Stimulated activated naive CD8-positive, alpha-beta T cell treated with anti-CD3 and anti-CD28 coated beads, Interleukin-15, Interleukin-2, amounts not matched to agents 100 ng/mL and 50 ng/mL, for 24 hours (primary cell): ENCODE data around the gene CAMTA1.
A peak's percentile ranks its signal among the peaks of the same experiment; 100 is the strongest.
"Not testable (repeated sequence)": the region's sequence is repeated elsewhere in the genome, so short reads cannot be mapped to it uniquely, and the experiment has no call there.

ENCODE experiments used
- H3K27ac Mint-ChIP-seq: one replicate; pipeline ENCODE4 v1.8.0; 2021; ENCODE audit warnings: mild to moderate bottlenecking, mixed read lengths
- H3K27me3 Mint-ChIP-seq: one replicate; pipeline ENCODE4 v1.8.0; 2021; ENCODE audit warnings: mixed read lengths
- H3K36me3 Mint-ChIP-seq: one replicate; pipeline ENCODE4 v1.8.0; 2021; ENCODE audit warnings: low read depth, mixed read lengths
- H3K4me1 Mint-ChIP-seq: one replicate; pipeline ENCODE4 v1.8.0; 2021; ENCODE audit warnings: low read depth, mixed read lengths
- H3K4me3 Mint-ChIP-seq: one replicate; pipeline ENCODE4 v1.8.0; 2021; ENCODE audit warnings: mild to moderate bottlenecking, mixed read lengths
- H3K9me3 Mint-ChIP-seq: one replicate; pipeline ENCODE4 v1.8.0; 2021; ENCODE audit warnings: mixed read lengths

The CAMTA1 gene, protein sequence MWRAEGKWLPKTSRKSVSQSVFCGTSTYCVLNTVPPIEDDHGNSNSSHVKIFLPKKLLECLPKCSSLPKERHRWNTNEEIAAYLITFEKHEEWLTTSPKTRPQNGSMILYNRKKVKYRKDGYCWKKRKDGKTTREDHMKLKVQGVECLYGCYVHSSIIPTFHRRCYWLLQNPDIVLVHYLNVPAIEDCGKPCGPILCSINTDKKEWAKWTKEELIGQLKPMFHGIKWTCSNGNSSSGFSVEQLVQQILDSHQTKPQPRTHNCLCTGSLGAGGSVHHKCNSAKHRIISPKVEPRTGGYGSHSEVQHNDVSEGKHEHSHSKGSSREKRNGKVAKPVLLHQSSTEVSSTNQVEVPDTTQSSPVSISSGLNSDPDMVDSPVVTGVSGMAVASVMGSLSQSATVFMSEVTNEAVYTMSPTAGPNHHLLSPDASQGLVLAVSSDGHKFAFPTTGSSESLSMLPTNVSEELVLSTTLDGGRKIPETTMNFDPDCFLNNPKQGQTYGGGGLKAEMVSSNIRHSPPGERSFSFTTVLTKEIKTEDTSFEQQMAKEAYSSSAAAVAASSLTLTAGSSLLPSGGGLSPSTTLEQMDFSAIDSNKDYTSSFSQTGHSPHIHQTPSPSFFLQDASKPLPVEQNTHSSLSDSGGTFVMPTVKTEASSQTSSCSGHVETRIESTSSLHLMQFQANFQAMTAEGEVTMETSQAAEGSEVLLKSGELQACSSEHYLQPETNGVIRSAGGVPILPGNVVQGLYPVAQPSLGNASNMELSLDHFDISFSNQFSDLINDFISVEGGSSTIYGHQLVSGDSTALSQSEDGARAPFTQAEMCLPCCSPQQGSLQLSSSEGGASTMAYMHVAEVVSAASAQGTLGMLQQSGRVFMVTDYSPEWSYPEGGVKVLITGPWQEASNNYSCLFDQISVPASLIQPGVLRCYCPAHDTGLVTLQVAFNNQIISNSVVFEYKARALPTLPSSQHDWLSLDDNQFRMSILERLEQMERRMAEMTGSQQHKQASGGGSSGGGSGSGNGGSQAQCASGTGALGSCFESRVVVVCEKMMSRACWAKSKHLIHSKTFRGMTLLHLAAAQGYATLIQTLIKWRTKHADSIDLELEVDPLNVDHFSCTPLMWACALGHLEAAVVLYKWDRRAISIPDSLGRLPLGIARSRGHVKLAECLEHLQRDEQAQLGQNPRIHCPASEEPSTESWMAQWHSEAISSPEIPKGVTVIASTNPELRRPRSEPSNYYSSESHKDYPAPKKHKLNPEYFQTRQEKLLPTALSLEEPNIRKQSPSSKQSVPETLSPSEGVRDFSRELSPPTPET (N-terminal part only)

DNA sequence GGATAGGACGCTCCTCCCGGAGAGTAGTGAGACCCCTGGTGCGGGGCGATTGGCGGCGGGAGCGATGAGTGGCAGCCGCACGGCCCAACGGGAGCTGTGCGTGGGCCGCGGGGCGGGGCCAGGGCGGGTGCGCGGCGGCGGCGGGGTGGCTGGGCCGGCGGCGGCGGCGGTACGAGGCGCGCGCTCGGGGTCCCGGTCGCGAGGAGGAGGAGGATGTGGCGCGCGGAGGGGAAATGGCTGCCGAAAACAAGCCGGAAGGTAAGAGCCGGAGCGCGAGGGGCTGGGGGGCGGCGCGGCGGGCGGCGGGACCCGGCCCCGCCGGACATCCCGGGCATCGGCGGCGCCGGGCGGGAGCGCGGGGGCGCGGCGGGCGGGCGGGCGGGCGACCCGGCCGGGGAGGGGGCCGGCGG is at the start of gene CAMTA1:
Gene CAMTA1 (plus strand): TSS at position 137 of the 410 bp plus-strand sequence. CDS start 77 bp downstream, at position 214.
- Mint-ChIP-seq H3K27ac (peak within 1 kb of the TSS; percentile 95), H3K9me3 (no peaks in the 10 kb centered on the region), H3K4me1 (peaks cover 50% of the 10 kb centered on the region), H3K36me3 (peaks cover 17% of the 10 kb centered on the region), H3K27me3 (no peaks in the 10 kb centered on the region), H3K4me3 (peak within 1 kb of the TSS; percentile 94)

DNA sequence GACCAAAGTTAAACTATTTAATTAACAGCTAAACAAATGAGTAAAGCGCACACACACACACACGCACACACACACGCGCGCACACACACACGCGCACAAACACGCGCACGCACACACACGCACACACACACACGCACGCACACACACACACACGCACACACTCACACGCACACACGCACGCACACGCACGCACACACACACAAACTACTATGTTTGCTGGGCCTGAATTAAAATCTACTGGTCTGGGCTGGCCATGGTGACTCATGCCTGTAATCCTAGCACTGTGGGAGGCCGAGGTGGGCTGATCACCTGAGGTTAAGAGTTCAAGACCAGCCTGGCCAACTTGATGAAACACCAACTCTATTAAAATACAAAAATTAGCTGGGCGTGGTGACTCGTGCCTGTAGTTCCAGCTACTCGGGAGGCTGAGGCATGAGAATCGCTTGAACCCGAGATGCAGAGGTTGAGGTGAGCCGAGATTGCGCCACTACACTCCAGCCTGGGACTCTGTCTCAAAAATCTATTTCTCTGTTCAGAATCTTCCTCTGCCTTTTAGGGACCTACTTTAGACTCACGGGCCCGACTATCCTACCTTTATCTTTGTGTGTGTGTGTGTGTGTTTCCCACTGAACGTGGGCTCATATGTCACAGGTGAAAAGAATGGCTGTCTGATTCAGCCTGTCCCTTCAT is 46.1 kb upstream of the CAMTA1 start:
- Mint-ChIP-seq H3K27ac (no peak overlapping the region), H3K4me1 (peaks cover 21% of the 10 kb centered on the region), H3K27me3 (peaks cover 9% of the 10 kb centered on the region), H3K9me3 (no peaks in the 10 kb centered on the region), H3K4me3 (no peak overlapping the region), H3K36me3 (no peaks in the 10 kb centered on the region)

DNA sequence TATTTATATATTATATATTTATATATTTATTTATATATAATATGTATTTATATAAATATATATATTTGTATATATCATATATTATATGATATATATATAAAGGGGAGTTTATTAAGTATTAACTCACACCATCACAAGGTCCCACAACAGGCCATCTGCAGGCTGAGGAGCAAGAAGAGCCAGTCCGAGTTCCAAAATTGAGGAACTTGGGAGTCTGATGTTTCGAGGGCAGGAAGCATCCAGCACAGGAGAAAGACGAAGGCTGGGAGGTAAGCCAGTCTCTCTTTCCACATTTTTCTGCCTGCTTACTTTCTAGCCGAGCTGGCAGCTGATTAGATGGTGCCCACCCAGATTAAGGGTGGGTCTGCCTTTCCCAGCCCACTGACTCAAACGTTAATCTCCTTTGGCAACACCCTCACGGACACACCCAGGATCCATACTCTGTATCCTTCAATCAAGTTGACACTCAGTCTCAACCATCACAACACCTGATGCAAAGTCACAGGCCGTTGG is 42.5 kb upstream of the CAMTA1 start:
- Mint-ChIP-seq H3K27me3 (peaks cover 12% of the 10 kb centered on the region), H3K4me1 (peaks cover 17% of the 10 kb centered on the region)
- H3K27ac Mint-ChIP-seq, H3K9me3 Mint-ChIP-seq, H3K36me3 Mint-ChIP-seq, H3K4me3 Mint-ChIP-seq: not testable (repeated sequence)

DNA sequence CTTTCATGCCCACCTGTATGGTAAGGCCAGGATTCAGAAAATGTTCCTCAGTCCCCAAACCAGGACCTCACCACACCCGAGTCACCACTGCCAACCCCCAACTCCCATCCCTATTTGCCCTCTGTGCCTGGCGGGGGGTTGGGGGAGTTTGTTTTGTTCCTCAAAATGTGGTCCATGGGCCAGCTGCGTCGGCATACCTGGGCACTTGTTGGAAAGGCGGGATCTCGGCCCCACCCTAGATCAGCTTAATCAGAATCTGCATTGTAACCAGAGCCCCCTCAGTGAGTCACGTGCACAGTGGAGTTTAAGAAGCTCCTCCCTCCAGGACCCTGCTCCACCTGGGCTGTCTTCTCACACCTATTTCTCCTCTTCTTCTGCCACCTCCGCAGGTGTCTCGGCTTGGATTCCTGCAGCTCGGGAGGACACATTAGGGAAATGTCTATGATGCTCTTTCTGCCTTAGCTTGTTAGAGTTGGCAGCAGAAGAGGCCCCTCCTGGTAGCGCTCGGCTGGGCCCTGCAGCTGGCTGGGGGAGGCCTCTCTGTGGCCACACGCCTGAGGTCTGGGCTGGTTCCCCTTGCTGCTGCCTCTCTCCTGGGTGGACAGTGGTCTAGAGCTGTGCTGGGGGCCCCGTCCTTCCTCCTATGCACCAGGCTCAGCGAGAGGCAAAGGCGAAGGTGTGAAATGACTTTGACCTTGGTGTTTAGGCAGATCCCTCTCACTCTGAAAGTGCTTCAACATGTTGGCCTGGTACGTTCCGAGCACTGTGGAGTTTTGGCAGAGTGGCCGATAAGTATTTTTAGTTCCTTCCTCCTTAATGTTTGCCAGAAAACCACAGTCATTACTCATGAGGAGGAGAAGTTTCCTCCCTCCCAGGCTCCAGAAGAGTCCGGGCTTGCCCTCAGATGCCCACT is 41.8 kb upstream of the CAMTA1 start:
- Mint-ChIP-seq H3K27me3 (peaks cover 19% of the 10 kb centered on the region), H3K4me3 (no peak overlapping the region), H3K4me1 (peaks cover 17% of the 10 kb centered on the region), H3K9me3 (no peaks in the 10 kb centered on the region), H3K36me3 (no peaks in the 10 kb centered on the region), H3K27ac (no peak overlapping the region)

DNA sequence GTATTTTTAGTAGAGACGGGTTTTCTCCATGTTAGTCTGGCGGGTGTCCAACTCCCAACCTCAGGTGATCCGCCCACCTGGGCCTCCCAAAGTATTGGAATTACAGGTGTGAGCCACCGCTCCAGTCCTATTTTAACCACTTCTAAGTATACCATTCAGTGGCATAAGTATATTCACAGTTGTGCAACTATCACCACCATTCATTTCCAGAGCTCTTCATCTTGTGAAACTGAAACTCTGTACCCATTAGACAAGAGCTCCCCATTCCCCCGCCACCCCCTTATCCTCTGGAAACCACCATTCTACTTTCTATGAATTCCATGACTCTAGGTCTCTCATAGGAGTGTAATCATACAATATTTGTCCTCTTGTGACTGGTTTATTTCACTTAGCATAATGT is 40.2 kb upstream of the CAMTA1 start:
- Mint-ChIP-seq H3K27ac (no peak overlapping the region), H3K4me1 (peaks cover 17% of the 10 kb centered on the region), H3K4me3 (no peak overlapping the region), H3K36me3 (no peaks in the 10 kb centered on the region), H3K9me3 (no peaks in the 10 kb centered on the region), H3K27me3 (peaks cover 28% of the 10 kb centered on the region)

DNA sequence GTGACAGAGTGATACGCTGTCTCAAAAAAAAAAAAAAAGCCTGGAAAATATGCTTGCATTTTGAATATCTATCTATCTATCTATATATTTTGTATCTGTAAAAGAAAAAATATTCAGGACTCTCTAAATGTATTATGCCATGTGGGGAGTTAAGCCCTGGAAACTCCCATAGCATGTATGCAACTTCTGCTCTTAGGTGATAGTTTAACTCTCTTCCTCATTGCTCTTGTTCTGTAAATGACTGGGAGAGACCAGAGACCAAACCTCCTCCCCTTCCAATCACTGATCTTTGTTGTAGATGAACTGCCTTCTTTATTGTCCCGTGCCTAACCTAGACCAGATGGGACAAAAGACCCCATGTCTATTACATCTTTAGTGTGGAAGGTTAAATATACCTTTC is 37.6 kb upstream of the CAMTA1 start:
- Mint-ChIP-seq H3K9me3 (no peaks in the 10 kb centered on the region), H3K36me3 (no peaks in the 10 kb centered on the region), H3K4me1 (peaks cover 17% of the 10 kb centered on the region), H3K4me3 (no peak overlapping the region), H3K27ac (no peak overlapping the region), H3K27me3 (peaks cover 41% of the 10 kb centered on the region)

DNA sequence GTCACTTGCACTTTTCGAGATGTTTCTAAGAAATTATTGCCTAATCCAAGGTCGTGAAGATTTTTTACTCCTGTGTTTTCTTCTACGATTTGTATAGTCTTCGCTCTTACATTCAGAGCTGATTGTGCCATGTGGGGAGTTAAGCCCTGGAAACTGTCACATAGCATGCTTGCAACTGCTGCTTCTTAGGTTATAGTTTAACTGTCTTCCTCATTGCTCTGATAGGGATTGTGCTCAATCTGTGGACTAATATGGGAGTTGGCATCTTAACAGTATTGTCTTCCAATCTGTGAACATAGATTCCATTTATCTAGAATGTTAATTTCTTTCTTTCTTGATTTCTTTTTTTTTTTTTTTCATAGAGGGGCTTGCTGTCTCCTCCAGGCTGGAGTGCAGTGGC is 34.8 kb upstream of the CAMTA1 start:
- peaks cover 54% of the 10 kb centered on the region for H3K27me3 Mint-ChIP-seq
- no peak overlapping the region for H3K27ac Mint-ChIP-seq
- no peaks in the 10 kb centered on the region for H3K4me1 Mint-ChIP-seq
- H3K4me3 Mint-ChIP-seq: no peak overlapping the region
- no peaks in the 10 kb centered on the region for H3K36me3 Mint-ChIP-seq
- no peaks in the 10 kb centered on the region for H3K9me3 Mint-ChIP-seq

DNA sequence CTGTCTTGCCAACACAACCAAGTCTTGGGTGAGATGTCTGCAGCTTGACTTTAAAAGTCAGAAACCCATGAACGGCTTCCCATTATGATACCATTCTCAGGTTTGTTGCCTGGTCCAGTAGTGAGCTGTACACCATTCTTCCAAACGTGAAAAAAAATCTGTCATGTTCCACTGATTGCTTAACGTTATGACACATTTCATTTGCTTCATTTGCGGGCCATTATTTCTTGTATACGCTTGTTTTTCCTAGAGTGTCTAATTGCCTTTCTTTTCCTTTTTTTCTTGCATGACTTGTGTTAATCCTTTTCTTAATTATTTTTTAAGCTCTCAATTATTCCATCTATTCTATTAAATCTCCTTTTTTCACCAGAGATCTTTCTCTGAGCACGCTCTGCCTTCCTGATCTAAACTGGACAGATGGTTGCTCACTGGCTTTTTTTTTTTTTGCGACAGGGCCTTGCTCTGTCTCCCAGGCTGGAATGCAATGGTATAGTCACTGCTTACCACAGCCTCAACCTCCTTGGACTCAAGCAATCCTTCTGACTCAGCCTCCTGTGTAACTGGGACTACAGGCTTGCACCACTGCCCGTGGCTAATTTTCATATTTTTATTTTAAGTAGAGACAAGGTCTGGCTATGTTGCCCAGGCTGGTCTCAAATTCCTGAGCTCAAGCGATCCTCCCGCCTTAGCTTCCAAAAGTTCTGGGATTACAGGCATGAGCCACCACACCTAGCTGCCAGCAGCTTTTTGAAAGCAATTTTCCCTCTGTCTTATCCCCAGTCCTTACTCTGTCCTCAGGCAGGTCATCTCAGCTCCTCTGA is 31.7 kb upstream of the CAMTA1 start:
- H3K4me1 Mint-ChIP-seq: no peaks in the 10 kb centered on the region
- H3K27me3 Mint-ChIP-seq: peaks cover 42% of the 10 kb centered on the region
- no peaks in the 10 kb centered on the region for H3K9me3 Mint-ChIP-seq
- H3K4me3 Mint-ChIP-seq: no peak overlapping the region
- no peak overlapping the region for H3K27ac Mint-ChIP-seq
- H3K36me3 Mint-ChIP-seq: no peaks in the 10 kb centered on the region

DNA sequence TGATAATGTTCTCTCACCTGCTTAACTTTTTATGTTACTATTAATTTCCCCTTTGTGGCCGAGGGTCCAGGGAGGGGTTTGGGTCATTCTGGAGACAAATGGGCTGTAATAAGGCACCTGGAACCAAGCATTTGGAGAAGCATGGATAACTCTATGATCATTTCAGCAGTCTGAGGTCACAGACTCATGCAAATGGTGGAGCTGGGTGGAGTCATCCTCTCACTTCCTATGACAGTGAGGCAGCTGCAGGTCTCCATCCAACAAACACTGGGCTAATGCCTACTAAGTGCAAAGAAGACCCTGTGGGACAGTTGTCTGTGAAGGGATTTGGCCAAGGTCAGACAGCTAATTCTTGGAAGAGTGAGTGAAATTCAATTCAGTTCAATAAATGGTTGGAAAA is 28.8 kb upstream of the CAMTA1 start:
- Mint-ChIP-seq H3K27ac (no peak overlapping the region), H3K9me3 (no peaks in the 10 kb centered on the region), H3K36me3 (no peaks in the 10 kb centered on the region), H3K4me1 (no peaks in the 10 kb centered on the region), H3K27me3 (peaks cover 26% of the 10 kb centered on the region), H3K4me3 (no peak overlapping the region)

DNA sequence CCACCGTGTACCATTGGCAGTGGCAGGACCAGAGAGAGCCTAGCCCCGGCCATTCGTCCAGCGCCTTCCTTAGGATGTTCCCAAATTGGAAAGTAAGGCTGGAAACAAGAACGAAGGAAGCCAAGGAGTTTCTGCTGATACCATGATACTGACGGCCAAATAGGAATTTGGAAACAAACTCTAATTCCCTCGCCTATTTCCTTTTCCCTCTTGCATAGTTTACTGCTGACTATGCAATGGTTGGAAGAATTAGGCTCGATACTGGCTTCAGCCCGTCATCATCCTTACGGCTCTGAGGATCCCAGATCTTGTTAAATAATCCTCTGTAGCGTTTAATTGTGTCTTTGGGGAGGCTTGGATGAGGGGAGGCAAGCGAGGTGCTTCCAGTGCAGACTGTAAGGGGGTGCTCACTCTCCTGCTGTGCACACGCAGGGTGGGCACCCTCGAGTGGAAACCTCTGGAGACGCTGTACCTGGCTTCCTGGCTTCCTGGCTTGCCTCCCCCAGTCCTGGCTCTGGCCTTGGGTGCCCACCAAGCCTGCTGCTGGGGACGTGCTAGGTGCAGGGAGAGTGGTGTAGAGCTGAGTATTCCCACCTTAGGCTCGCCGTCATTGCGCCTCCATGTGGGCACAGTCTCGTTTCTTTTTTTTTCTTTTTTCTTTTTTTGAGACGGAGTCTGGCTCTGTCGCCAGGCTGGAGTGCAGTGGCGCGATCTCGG is 27.4 kb upstream of the CAMTA1 start:
- H3K27ac Mint-ChIP-seq: no peak overlapping the region

DNA sequence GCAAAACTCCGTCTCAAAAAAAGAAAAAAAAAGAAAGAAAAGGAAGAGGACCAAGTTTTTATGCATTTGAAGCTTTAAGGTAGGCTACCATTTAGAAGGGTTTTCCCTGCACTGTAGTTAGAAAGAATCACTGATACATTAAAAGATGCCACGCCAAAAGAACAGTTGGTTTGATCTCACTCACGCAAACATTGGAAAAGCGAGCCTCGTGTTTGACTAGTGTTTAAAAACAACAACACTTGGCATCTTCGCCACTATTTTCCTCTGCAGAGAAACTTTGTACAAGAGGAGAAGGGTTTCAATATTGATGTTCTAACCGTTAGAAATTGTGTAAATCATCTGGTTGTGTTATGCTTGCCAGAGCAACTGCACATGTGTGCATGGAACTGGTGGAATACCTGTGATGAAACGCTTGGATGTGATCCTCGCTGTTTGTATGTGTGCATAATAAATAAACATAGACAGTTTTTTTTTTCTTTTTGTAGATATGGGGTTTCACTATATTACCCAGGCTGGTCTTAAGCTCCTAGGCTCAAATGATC is 24.0 kb upstream of the CAMTA1 start:
- Mint-ChIP-seq H3K36me3 (no peaks in the 10 kb centered on the region), H3K4me1 (no peaks in the 10 kb centered on the region), H3K27me3 (peaks cover 12% of the 10 kb centered on the region), H3K27ac (no peak overlapping the region), H3K9me3 (no peaks in the 10 kb centered on the region), H3K4me3 (no peak overlapping the region)

More for the DNA sequence above, 27.4 kb upstream of the CAMTA1 start:
- H3K9me3 Mint-ChIP-seq: no peaks in the 10 kb centered on the region
- no peak overlapping the region for H3K4me3 Mint-ChIP-seq
- peaks cover 19% of the 10 kb centered on the region for H3K27me3 Mint-ChIP-seq
- no peaks in the 10 kb centered on the region for H3K36me3 Mint-ChIP-seq
- H3K4me1 Mint-ChIP-seq: no peaks in the 10 kb centered on the region

DNA sequence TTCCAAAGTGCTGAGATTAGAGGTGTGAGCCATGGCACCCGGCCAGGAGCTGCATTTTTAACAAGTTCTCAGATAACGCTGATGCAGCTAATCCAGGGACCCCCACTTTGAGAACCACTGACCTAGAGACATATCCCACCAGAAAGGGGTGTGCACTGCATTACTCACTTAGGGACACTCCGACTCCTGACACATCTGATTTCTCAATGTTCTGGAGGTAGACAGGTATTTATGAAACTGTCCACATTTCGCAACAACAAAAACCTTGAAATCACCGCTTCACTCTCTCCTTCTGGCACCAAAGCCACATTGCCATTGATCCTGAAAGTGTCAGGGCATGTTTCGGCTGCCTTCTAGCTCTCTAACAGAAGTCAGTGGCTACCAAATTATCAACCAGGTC is 23.2 kb upstream of the CAMTA1 start:
- H3K36me3 Mint-ChIP-seq: no peaks in the 10 kb centered on the region
- H3K4me3 Mint-ChIP-seq: no peak overlapping the region
- no peaks in the 10 kb centered on the region for H3K9me3 Mint-ChIP-seq
- H3K27ac Mint-ChIP-seq: no peak overlapping the region
- no peaks in the 10 kb centered on the region for H3K4me1 Mint-ChIP-seq
- peaks cover 7% of the 10 kb centered on the region for H3K27me3 Mint-ChIP-seq
